ENCODE results near the gene MLH3. TPM values are rescaled to one million over a fixed set of nuclear protein-coding genes. Genes with fewer than 3 reads are reported as not detected.

MLH3 gene
- total and polyA plus RNA-seq, 2 of the 13 experiments (the other 11 are each of a cell fraction or from before 2014, with no cell fraction given) = 14.4 to 24.8 TPM

DNA sequence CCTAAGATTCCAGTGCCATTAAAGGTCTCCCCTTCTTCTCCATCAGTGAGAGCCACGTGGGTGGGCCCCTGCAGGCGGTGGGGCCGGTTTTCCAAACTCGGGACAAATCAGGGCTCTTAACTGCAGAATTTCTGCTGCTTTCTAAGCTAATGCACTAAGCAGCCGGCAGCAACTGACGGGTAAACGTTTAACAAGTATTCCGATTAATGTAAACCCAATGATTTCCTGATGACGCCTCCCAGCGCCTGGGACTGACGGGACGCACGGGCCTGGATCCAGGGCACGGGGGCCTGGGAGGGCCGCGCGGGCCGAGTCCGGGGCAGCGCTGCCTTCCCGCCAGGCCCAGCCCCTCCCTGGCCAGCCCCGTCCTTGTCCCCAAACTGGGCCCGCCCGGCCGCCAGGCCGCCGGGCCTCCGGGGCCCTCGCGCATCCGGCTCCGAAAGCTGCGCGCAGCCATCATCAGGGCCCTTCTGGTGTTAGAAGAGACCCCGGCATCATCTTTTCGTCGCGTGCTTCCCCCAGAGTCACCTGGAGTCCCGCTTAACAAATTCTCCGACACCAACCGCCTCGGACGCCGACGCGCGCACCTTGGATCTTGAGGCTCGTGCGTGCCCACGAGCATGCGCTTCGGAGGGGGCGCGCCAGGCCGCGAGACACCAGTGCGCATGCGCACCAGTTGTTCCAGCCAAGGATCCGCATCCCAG is at the start of gene MLH3 (continued):
- TF ChIP-seq ETV6 (CRISPR knock-in tag; conservative IDR thresholded peaks at IDR 0.05) (peak; percentile 51; the same call in 1 of the 2 replicates), SOX6 (IDR thresholded peaks at IDR 0.05) (no peak), SOX6 (CRISPR knock-in tag; IDR thresholded peaks at IDR 0.05) (no peak), ZFP36L1 (CRISPR knock-in tag; IDR thresholded peaks at IDR 0.05) (no peak), GABPB1 (CRISPR knock-in tag; IDR thresholded peaks at IDR 0.05) (peak; percentile 59), ZFP82 (CRISPR knock-in tag; IDR thresholded peaks at IDR 0.05; ENCODE audit: borderline replicate concordance) (no peak), ZNF597 (CRISPR knock-in tag; IDR thresholded peaks at IDR 0.05) (no peak), ZNF333 (CRISPR knock-in tag; IDR thresholded peaks at IDR 0.05; ENCODE audit: borderline replicate concordance) (no peak), HNRNPH1 (optimal IDR thresholded peaks at IDR 0.05; ENCODE audit: low read depth, low read length) (no peak), ZNF335 (CRISPR knock-in tag; IDR thresholded peaks at IDR 0.05) (no peak; the same call in 1 of the 2 replicates), ISL2 (CRISPR knock-in tag; IDR thresholded peaks at IDR 0.05) (0 out of 2 replicates have a peak, but pooled peaks have one; percentile 19), CBX5 (CRISPR knock-in tag; IDR thresholded peaks at IDR 0.05; ENCODE audit: borderline replicate concordance) (no peak), ATF3 (CRISPR knock-in tag; IDR thresholded peaks at IDR 0.05) (no peak), KLF6 (CRISPR knock-in tag; IDR thresholded peaks at IDR 0.05) (peak; percentile 84; the same call in 1 of the 2 replicates), ZNF10 (CRISPR knock-in tag; IDR thresholded peaks at IDR 0.05; ENCODE audit: borderline replicate concordance, low read depth) (no peak), HOMEZ (CRISPR knock-in tag; IDR thresholded peaks at IDR 0.05; ENCODE audit: low read depth) (no peak), NCOA5 (CRISPR knock-in tag; IDR thresholded peaks at IDR 0.05) (no peak), CBFB (CRISPR knock-in tag; IDR thresholded peaks at IDR 0.05) (no peak), ZNF430 (CRISPR knock-in tag; IDR thresholded peaks at IDR 0.05) (peak; percentile 93), AGO2 (optimal IDR thresholded peaks at IDR 0.05; ENCODE audit: low read depth, low read length) (peak; percentile 88)
- TF ChIP-seq, protein P1, sequence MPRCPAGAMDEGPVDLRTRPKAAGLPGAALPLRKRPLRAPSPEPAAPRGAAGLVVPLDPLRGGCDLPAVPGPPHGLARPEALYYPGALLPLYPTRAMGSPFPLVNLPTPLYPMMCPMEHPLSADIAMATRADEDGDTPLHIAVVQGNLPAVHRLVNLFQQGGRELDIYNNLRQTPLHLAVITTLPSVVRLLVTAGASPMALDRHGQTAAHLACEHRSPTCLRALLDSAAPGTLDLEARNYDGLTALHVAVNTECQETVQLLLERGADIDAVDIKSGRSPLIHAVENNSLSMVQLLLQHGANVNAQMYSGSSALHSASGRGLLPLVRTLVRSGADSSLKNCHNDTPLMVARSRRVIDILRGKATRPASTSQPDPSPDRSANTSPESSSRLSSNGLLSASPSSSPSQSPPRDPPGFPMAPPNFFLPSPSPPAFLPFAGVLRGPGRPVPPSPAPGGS (CRISPR knock-in tag; IDR thresholded peaks at IDR 0.05) = peak; percentile 85; the same call in 1 of the 2 replicates
- TF ChIP-seq, protein P2, sequence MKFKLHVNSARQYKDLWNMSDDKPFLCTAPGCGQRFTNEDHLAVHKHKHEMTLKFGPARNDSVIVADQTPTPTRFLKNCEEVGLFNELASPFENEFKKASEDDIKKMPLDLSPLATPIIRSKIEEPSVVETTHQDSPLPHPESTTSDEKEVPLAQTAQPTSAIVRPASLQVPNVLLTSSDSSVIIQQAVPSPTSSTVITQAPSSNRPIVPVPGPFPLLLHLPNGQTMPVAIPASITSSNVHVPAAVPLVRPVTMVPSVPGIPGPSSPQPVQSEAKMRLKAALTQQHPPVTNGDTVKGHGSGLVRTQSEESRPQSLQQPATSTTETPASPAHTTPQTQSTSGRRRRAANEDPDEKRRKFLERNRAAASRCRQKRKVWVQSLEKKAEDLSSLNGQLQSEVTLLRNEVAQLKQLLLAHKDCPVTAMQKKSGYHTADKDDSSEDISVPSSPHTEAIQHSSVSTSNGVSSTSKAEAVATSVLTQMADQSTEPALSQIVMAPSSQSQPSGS (CRISPR knock-in tag; IDR thresholded peaks at IDR 0.05) = 0 out of 2 replicates have a peak, but pooled peaks have one; percentile 21
- TF ChIP-seq, protein P3, sequence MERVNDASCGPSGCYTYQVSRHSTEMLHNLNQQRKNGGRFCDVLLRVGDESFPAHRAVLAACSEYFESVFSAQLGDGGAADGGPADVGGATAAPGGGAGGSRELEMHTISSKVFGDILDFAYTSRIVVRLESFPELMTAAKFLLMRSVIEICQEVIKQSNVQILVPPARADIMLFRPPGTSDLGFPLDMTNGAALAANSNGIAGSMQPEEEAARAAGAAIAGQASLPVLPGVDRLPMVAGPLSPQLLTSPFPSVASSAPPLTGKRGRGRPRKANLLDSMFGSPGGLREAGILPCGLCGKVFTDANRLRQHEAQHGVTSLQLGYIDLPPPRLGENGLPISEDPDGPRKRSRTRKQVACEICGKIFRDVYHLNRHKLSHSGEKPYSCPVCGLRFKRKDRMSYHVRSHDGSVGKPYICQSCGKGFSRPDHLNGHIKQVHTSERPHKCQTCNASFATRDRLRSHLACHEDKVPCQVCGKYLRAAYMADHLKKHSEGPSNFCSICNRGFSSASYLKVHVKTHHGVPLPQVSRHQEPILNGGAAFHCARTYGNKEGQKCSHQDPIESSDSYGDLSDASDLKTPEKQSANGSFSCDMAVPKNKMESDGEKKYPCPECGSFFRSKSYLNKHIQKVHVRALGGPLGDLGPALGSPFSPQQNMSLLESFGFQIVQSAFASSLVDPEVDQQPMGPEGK (CRISPR knock-in tag; IDR thresholded peaks at IDR 0.05) = peak; percentile 49

Measured in HepG2 (cell line).